Measurements from ENCODE around the gene CNIH2.

GRCh38 chr11:66248903-66249302, 29.1 kb upstream of the CNIH2 start:
- TF ChIP-seq ATF2 (CRISPR knock-in tag; IDR thresholded peaks at IDR 0.05) (no peak), CTCF (CRISPR knock-in tag; IDR thresholded peaks at IDR 0.05) (no peak), SMAD1 (CRISPR knock-in tag; IDR thresholded peaks at IDR 0.05; ENCODE audit: borderline replicate concordance, low read depth) (no peak), EZH2 (conservative IDR thresholded peaks at IDR 0.05; ENCODE audit: low read depth, low read length) (no peak), GABPA (IDR thresholded peaks at IDR 0.05; ENCODE audit: low read depth, low read length) (no peak), GABPA (CRISPR knock-in tag; IDR thresholded peaks at IDR 0.05; ENCODE audit: low read depth) (no peak), FOXK2 (IDR thresholded peaks at IDR 0.05) (no peak), HHEX (CRISPR knock-in tag; IDR thresholded peaks at IDR 0.05) (no peak)

All from HepG2 (cell line).